WTC11 (cell line): ENCODE measurements around the gene NXPE3. TPM values are rescaled to one million over a fixed set of nuclear protein-coding genes. Genes with fewer than 3 reads are reported as not detected.

Source experiments
- ATAC-seq: fragments of 200-7000 bp; cut with Tn5 transposase; 2 replicates; pipeline ENCODE4 v1.10.0; 2021; ENCODE audit warnings: mild to moderate bottlenecking, moderate library complexity
- CTCF ChIA-PET: fragments of 300-600 bp; sonication (Branson Sonifier 250); formaldehyde crosslinking; loops from one replicate; lab custom pipeline; 2021; ENCODE audit warnings: antibody characterized with exemption; lab: Charles Lee
- POLR2A ChIA-PET: fragments of 350-600 bp; sonication (Branson Sonifier 250); formaldehyde crosslinking; loops from one replicate; lab custom pipeline; 2021; ENCODE audit warnings: antibody characterized with exemption; lab: Charles Lee
- DNase-seq: peaks from one replicate; pipeline ENCODE4 v3.0.0; 2021; ENCODE audit warnings: low spot score
- H3K27ac Mint-ChIP-seq: 2 replicates; pipeline ENCODE4 v1.8.0; 2021; ENCODE audit warnings: mixed read lengths
- H3K27me3 Mint-ChIP-seq: 2 replicates; pipeline ENCODE4 v1.8.0; 2021; ENCODE audit warnings: low read depth, mild to moderate bottlenecking, moderate library complexity, mixed read lengths
- H3K36me3 Mint-ChIP-seq: 2 replicates; pipeline ENCODE4 v1.8.0; 2021; ENCODE audit warnings: mixed read lengths
- H3K4me1 Mint-ChIP-seq: 2 replicates; pipeline ENCODE4 v1.8.0; 2022; ENCODE audit warnings: mixed read lengths
- H3K4me3 Mint-ChIP-seq: 2 replicates; pipeline ENCODE4 v1.8.0; 2021; ENCODE audit warnings: mild to moderate bottlenecking, moderate library complexity, mixed read lengths
- H3K9me3 Mint-ChIP-seq: 2 replicates; pipeline ENCODE4 v1.8.0; 2021; ENCODE audit warnings: mixed read lengths
- ESRRA ChIP-seq: sonication (generic); formaldehyde crosslinking; IDR thresholded peaks from 2 replicates; pipeline ENCODE4 v1.8.1; 2022; ENCODE audit warnings: mild to moderate bottlenecking, missing genetic modification reagents, borderline replicate concordance
- ETV6 ChIP-seq: sonication (generic); formaldehyde crosslinking; IDR thresholded peaks from 2 replicates; pipeline ENCODE4 v1.8.1; 2022; ENCODE audit warnings: mild to moderate bottlenecking, missing genetic modification reagents
- IRF2 ChIP-seq: sonication (generic); formaldehyde crosslinking; IDR thresholded peaks from 2 replicates; pipeline ENCODE4 v1.8.0; 2022; ENCODE audit warnings: low read depth, missing genetic modification reagents, borderline replicate concordance
- MYBL2 ChIP-seq: sonication (generic); formaldehyde crosslinking; IDR thresholded peaks from 2 replicates; pipeline ENCODE4 v1.8.1; 2023; ENCODE audit warnings: mild to moderate bottlenecking, moderate library complexity, missing genetic modification reagents
- NFYB ChIP-seq: sonication (generic); formaldehyde crosslinking; conservative IDR thresholded peaks from 2 replicates; pipeline ENCODE4 v1.8.0; 2022; ENCODE audit warnings: low read depth, missing genetic modification reagents
- NR1H2 ChIP-seq: sonication (generic); formaldehyde crosslinking; IDR thresholded peaks from 2 replicates; pipeline ENCODE4 v1.9.0; 2021; ENCODE audit warnings: mild to moderate bottlenecking, moderate library complexity, missing genetic modification reagents
- TEAD1 ChIP-seq: sonication (generic); formaldehyde crosslinking; IDR thresholded peaks from 2 replicates; pipeline ENCODE4 v1.8.0; 2022; ENCODE audit warnings: mild to moderate bottlenecking, missing genetic modification reagents
- ZNF671 ChIP-seq: fragments of 250-450 bp; sonication (Bioruptor Pico); IDR thresholded peaks from 2 replicates; pipeline ENCODE4 v1.8.0; 2021; ENCODE audit warnings: mild to moderate bottlenecking
- total RNA-seq: library from RNA; stranded (reverse); gene quantifications from 3 replicates; pipeline ENCODE4 v1.2.3, GENCODE V29; 2021
- TF ChIP-seq, protein P1 (sequence below): sonication (generic); formaldehyde crosslinking; IDR thresholded peaks from 2 replicates; pipeline ENCODE4 v1.8.0; 2023; ENCODE audit warnings: missing genetic modification reagents, mild to moderate bottlenecking, borderline replicate concordance
- TF ChIP-seq, protein P2 (sequence below): sonication (generic); formaldehyde crosslinking; IDR thresholded peaks from 2 replicates; pipeline ENCODE4 v1.8.0; 2023; ENCODE audit warnings: missing genetic modification reagents
- TF ChIP-seq, protein P3 (sequence below): sonication (generic); formaldehyde crosslinking; IDR thresholded peaks from 2 replicates; pipeline ENCODE4 v1.8.1; 2022; ENCODE audit warnings: low read depth, mild to moderate bottlenecking, moderate library complexity, missing genetic modification reagents, borderline replicate concordance
- TF ChIP-seq, protein P4 (sequence below): sonication (generic); formaldehyde crosslinking; IDR thresholded peaks from 2 replicates; pipeline ENCODE4 v1.8.0; 2022; ENCODE audit warnings: mild to moderate bottlenecking, missing genetic modification reagents
- TF ChIP-seq, protein P5 (sequence below): fragments of 250-450 bp; sonication (Bioruptor Pico); IDR thresholded peaks from 2 replicates; pipeline ENCODE4 v1.8.0; 2021; ENCODE audit warnings: mild to moderate bottlenecking
- TF ChIP-seq, protein P6 (sequence below): sonication (generic); formaldehyde crosslinking; IDR thresholded peaks from 2 replicates; pipeline ENCODE4 v1.8.1; 2023; ENCODE audit warnings: mild to moderate bottlenecking, missing genetic modification reagents
- TF ChIP-seq, protein P7 (sequence below): fragments of 250-450 bp; sonication (Bioruptor Pico); IDR thresholded peaks from 2 replicates; pipeline ENCODE4 v1.9.0; 2021; ENCODE audit warnings: mild to moderate bottlenecking, borderline replicate concordance

The NXPE3 gene
- total RNA-seq, 1 experiment from 2014 or later, result 13.9 TPM

DNA sequence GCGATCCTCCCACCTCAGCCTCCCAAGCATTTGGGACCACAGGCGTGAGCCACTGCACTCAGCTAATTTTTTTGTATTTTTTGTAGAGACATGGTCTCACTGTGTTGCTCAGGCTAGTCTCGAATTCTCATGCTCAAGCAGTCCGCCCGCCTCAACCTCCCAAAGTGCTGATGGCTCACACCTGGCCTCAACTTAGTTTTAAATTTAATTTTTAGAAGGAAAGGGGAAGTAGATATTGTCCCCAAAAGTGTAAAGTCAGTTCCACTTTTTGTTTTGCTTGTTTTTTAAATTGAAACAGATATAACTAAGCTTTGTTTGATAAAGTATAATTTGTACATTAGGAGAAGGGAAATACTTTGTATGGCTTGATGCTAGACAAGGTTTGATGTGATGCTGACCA lies 39.0 kb downstream of the NXPE3 start (continued):
- TF ChIP-seq, protein P1, sequence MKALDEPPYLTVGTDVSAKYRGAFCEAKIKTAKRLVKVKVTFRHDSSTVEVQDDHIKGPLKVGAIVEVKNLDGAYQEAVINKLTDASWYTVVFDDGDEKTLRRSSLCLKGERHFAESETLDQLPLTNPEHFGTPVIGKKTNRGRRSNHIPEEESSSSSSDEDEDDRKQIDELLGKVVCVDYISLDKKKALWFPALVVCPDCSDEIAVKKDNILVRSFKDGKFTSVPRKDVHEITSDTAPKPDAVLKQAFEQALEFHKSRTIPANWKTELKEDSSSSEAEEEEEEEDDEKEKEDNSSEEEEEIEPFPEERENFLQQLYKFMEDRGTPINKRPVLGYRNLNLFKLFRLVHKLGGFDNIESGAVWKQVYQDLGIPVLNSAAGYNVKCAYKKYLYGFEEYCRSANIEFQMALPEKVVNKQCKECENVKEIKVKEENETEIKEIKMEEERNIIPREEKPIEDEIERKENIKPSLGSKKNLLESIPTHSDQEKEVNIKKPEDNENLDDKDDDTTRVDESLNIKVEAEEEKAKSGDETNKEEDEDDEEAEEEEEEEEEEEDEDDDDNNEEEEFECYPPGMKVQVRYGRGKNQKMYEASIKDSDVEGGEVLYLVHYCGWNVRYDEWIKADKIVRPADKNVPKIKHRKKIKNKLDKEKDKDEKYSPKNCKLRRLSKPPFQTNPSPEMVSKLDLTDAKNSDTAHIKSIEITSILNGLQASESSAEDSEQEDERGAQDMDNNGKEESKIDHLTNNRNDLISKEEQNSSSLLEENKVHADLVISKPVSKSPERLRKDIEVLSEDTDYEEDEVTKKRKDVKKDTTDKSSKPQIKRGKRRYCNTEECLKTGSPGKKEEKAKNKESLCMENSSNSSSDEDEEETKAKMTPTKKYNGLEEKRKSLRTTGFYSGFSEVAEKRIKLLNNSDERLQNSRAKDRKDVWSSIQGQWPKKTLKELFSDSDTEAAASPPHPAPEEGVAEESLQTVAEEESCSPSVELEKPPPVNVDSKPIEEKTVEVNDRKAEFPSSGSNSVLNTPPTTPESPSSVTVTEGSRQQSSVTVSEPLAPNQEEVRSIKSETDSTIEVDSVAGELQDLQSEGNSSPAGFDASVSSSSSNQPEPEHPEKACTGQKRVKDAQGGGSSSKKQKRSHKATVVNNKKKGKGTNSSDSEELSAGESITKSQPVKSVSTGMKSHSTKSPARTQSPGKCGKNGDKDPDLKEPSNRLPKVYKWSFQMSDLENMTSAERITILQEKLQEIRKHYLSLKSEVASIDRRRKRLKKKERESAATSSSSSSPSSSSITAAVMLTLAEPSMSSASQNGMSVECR (CRISPR knock-in tag), result no peak
- TF ChIP-seq, protein P2, sequence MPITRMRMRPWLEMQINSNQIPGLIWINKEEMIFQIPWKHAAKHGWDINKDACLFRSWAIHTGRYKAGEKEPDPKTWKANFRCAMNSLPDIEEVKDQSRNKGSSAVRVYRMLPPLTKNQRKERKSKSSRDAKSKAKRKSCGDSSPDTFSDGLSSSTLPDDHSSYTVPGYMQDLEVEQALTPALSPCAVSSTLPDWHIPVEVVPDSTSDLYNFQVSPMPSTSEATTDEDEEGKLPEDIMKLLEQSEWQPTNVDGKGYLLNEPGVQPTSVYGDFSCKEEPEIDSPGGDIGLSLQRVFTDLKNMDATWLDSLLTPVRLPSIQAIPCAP (CRISPR knock-in tag), result no peak
- no peak for TF ChIP-seq ESRRA (CRISPR knock-in tag)
- TF ChIP-seq ETV6, result no peak
- no peak for TF ChIP-seq NR1H2 (CRISPR knock-in tag)

DNA sequence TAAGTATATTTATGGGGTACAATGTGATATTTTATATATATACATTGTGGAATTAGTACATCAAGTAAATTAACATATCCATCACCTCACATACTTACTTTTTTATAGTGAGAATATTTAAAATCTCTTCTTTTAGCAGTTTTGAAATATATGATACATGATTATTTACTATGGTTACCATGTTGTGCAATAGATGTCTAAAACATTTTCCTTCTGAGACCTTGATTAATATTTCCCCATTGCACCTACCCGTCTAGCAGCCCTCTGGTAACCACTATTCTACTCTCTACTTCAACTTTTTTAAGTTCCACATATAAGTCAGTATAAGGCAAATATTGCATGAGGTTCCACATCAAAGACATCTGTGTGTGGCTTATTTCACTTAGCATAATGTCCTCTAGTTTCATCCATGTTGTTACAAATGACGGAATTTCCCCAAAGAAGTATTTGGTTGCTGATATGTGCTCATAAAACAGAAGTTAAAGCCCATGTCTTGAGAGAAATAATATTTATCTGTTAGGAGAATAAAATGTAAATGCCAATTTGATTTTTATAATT lies 40.7 kb downstream of the NXPE3 start:
- DNase-seq (no peak), ATAC-seq (no peak)
- H3K9me3 Mint-ChIP-seq, result no peaks in the 10 kb centered on the region
- H3K4me3 Mint-ChIP-seq, result no peak overlapping the region
- no peaks in the 10 kb centered on the region for H3K4me1 Mint-ChIP-seq
- ChIA-PET CTCF (no interaction called here), POLR2A (no interaction called here)
- TF ChIP-seq ZNF671 (CRISPR knock-in tag) (no peak), TEAD1 (CRISPR knock-in tag) (no peak), IRF2 (no peak), NFYB (CRISPR knock-in tag) (no peak)
- TF ChIP-seq, protein P3, sequence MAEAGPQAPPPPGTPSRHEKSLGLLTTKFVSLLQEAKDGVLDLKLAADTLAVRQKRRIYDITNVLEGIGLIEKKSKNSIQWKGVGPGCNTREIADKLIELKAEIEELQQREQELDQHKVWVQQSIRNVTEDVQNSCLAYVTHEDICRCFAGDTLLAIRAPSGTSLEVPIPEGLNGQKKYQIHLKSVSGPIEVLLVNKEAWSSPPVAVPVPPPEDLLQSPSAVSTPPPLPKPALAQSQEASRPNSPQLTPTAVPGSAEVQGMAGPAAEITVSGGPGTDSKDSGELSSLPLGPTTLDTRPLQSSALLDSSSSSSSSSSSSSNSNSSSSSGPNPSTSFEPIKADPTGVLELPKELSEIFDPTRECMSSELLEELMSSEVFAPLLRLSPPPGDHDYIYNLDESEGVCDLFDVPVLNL (CRISPR knock-in tag), result no peak
- TF ChIP-seq, protein P4, sequence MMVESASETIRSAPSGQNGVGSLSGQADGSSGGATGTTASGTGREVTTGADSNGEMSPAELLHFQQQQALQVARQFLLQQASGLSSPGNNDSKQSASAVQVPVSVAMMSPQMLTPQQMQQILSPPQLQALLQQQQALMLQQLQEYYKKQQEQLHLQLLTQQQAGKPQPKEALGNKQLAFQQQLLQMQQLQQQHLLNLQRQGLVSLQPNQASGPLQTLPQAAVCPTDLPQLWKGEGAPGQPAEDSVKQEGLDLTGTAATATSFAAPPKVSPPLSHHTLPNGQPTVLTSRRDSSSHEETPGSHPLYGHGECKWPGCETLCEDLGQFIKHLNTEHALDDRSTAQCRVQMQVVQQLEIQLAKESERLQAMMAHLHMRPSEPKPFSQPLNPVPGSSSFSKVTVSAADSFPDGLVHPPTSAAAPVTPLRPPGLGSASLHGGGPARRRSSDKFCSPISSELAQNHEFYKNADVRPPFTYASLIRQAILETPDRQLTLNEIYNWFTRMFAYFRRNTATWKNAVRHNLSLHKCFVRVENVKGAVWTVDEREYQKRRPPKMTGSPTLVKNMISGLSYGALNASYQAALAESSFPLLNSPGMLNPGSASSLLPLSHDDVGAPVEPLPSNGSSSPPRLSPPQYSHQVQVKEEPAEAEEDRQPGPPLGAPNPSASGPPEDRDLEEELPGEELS (CRISPR knock-in tag), result no peak
- TF ChIP-seq, protein P5, sequence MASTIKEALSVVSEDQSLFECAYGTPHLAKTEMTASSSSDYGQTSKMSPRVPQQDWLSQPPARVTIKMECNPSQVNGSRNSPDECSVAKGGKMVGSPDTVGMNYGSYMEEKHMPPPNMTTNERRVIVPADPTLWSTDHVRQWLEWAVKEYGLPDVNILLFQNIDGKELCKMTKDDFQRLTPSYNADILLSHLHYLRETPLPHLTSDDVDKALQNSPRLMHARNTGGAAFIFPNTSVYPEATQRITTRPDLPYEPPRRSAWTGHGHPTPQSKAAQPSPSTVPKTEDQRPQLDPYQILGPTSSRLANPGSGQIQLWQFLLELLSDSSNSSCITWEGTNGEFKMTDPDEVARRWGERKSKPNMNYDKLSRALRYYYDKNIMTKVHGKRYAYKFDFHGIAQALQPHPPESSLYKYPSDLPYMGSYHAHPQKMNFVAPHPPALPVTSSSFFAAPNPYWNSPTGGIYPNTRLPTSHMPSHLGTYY (CRISPR knock-in tag), result no peak
- H3K27ac Mint-ChIP-seq, result no peak overlapping the region
- no peaks in the 10 kb centered on the region for H3K27me3 Mint-ChIP-seq
- H3K36me3 Mint-ChIP-seq, result peaks cover 14% of the 10 kb centered on the region; the same call in 1 of the 2 replicates

DNA sequence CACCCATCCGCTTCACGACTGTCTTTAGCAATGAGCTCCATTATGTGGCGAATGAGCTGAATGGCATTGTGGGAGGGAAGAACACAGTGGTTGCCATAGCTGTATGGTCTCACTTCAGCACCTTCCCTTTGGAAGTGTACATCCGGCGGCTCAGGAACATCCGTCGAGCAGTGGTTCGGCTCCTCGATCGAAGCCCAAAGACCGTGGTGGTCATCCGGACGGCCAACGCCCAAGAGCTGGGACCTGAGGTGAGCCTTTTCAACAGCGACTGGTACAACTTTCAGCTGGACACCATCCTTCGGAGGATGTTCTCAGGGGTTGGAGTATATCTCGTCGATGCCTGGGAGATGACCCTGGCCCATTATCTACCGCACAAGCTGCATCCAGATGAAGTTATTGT lies 42.5 kb downstream of the NXPE3 start:
- H3K36me3 Mint-ChIP-seq, result peaks cover 14% of the 10 kb centered on the region; the same call in 1 of the 2 replicates
- no peak overlapping the region for H3K27ac Mint-ChIP-seq
- no peaks in the 10 kb centered on the region for H3K9me3 Mint-ChIP-seq
- POLR2A ChIA-PET, result no interaction called here
- TF ChIP-seq, protein P6, sequence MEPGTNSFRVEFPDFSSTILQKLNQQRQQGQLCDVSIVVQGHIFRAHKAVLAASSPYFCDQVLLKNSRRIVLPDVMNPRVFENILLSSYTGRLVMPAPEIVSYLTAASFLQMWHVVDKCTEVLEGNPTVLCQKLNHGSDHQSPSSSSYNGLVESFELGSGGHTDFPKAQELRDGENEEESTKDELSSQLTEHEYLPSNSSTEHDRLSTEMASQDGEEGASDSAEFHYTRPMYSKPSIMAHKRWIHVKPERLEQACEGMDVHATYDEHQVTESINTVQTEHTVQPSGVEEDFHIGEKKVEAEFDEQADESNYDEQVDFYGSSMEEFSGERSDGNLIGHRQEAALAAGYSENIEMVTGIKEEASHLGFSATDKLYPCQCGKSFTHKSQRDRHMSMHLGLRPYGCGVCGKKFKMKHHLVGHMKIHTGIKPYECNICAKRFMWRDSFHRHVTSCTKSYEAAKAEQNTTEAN (CRISPR knock-in tag), result no peak
- TF ChIP-seq, protein P5 (CRISPR knock-in tag), result no peak
- no peak for TF ChIP-seq MYBL2 (CRISPR knock-in tag)
- TF ChIP-seq, protein P7, sequence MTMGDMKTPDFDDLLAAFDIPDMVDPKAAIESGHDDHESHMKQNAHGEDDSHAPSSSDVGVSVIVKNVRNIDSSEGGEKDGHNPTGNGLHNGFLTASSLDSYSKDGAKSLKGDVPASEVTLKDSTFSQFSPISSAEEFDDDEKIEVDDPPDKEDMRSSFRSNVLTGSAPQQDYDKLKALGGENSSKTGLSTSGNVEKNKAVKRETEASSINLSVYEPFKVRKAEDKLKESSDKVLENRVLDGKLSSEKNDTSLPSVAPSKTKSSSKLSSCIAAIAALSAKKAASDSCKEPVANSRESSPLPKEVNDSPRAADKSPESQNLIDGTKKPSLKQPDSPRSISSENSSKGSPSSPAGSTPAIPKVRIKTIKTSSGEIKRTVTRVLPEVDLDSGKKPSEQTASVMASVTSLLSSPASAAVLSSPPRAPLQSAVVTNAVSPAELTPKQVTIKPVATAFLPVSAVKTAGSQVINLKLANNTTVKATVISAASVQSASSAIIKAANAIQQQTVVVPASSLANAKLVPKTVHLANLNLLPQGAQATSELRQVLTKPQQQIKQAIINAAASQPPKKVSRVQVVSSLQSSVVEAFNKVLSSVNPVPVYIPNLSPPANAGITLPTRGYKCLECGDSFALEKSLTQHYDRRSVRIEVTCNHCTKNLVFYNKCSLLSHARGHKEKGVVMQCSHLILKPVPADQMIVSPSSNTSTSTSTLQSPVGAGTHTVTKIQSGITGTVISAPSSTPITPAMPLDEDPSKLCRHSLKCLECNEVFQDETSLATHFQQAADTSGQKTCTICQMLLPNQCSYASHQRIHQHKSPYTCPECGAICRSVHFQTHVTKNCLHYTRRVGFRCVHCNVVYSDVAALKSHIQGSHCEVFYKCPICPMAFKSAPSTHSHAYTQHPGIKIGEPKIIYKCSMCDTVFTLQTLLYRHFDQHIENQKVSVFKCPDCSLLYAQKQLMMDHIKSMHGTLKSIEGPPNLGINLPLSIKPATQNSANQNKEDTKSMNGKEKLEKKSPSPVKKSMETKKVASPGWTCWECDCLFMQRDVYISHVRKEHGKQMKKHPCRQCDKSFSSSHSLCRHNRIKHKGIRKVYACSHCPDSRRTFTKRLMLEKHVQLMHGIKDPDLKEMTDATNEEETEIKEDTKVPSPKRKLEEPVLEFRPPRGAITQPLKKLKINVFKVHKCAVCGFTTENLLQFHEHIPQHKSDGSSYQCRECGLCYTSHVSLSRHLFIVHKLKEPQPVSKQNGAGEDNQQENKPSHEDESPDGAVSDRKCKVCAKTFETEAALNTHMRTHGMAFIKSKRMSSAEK (CRISPR knock-in tag), result no peak
- CTCF ChIA-PET, result interaction anchor here (1.1 kb wide), 1 partner anchor 404 kb away, joined by 3 read pairs; no protein-coding TSS in a partner anchor
- ATAC-seq, result no peak
- H3K27me3 Mint-ChIP-seq, result no peaks in the 10 kb centered on the region
- DNase-seq, result no peak
- peaks cover 2% of the 10 kb centered on the region for H3K4me1 Mint-ChIP-seq
- no peak overlapping the region for H3K4me3 Mint-ChIP-seq
